Activated CD4-positive, alpha-beta T cell treated with anti-CD3 and anti-CD28 coated beads for 36 hours (primary cell): ENCODE results near the gene PEX7. TPM values are rescaled to one million over a fixed set of nuclear protein-coding genes. Genes with fewer than 3 reads are reported as not detected.

Experiments used
- ATAC-seq: fragments of 200-7000 bp; cut with Tn5 transposase; one replicate; pipeline ENCODE4 v1.10.0; 2021; ENCODE audit warnings: mild to moderate bottlenecking, moderate library complexity
- CTCF ChIA-PET: fragments of 350-600 bp; sonication (Branson Sonifier 250); formaldehyde crosslinking; loops from one replicate; lab custom pipeline; 2021; ENCODE audit warnings: antibody characterized with exemption; lab: Charles Lee
- POLR2A ChIA-PET: fragments of 350-600 bp; sonication (Branson Sonifier 250); formaldehyde crosslinking; loops from one replicate; lab custom pipeline; 2021; ENCODE audit warnings: antibody characterized with exemption, inconsistent platforms; lab: Charles Lee
- DNase-seq: peaks from one replicate; pipeline ENCODE4 v3.0.0-alpha.2; 2020
- H3K27ac Mint-ChIP-seq: one replicate; pipeline ENCODE4 v1.8.0; 2021; ENCODE audit warnings: mixed read lengths
- H3K27me3 Mint-ChIP-seq: one replicate; pipeline ENCODE4 v1.8.0; 2021; ENCODE audit warnings: mixed read lengths
- H3K36me3 Mint-ChIP-seq: one replicate; pipeline ENCODE4 v1.8.0; 2021; ENCODE audit warnings: low read depth, mixed read lengths
- H3K4me1 Mint-ChIP-seq: one replicate; pipeline ENCODE4 v1.8.0; 2021; ENCODE audit warnings: mixed read lengths
- H3K4me3 Mint-ChIP-seq: one replicate; pipeline ENCODE4 v1.8.0; 2021; ENCODE audit warnings: mild to moderate bottlenecking, moderate library complexity, mixed read lengths
- H3K9me3 Mint-ChIP-seq: one replicate; pipeline ENCODE4 v1.8.0; 2021; ENCODE audit warnings: low read depth, mixed read lengths
- intact Hi-C, 2 experiments: fragments of 100-400 bp; cut with DNase I in 1 of 2; cut with micrococcal nuclease in 1 of 2; formaldehyde crosslinking; loops; one replicate each; pipeline versions ENCODE4 v1.14.2 to v1.15.1; 2022 to 2024; cut with DNase I, micrococcal nuclease
- total RNA-seq, 2 experiments: library from RNA; stranded (reverse); gene quantifications; one replicate each; pipeline ENCODE4 v1.2.3, GENCODE V29; 2021

PEX7 gene
- total RNA-seq, 2 experiments from 2014 or later: 3.6 to 4.9 TPM

GRCh38 chr6:136790411-136791295, 31.7 kb upstream of the PEX7 start:
- Mint-ChIP-seq H3K27me3 (no peaks in the 10 kb centered on the region), H3K36me3 (peaks cover 3% of the 10 kb centered on the region), H3K9me3 (no peaks in the 10 kb centered on the region), H3K27ac (peak overlapping the region; percentile 81), H3K4me3 (peak overlapping the region; percentile 90), H3K4me1 (peaks cover 48% of the 10 kb centered on the region)
- no peak for ATAC-seq
- DNase-seq: no peak
- intact Hi-C loops: no loop called here
- POLR2A ChIA-PET: no interaction called here
- CTCF ChIA-PET: interaction anchor here (0.9 to 10.4 kb wide), 10 partner anchors 10 to 183 kb away, joined by 3 to 263 read pairs (median 8); partner anchors contain the start of gene PEX7

GRCh38 chr6:136791296-136792094, 30.9 kb upstream of the PEX7 start:
- Mint-ChIP-seq H3K27me3 (no peaks in the 10 kb centered on the region), H3K4me3 (peak overlapping the region; percentile 90), H3K9me3 (no peaks in the 10 kb centered on the region), H3K4me1 (peaks cover 44% of the 10 kb centered on the region), H3K27ac (peak overlapping the region; percentile 81), H3K36me3 (peaks cover 3% of the 10 kb centered on the region)
- CTCF ChIA-PET: interaction anchor here (0.7 to 10.4 kb wide), 44 partner anchors 8 to 502 kb away, joined by 3 to 263 read pairs (median 7); partner anchors contain the start of genes BCLAF1 and PEX7
- peak; percentile 71 for DNase-seq
- ATAC-seq: peak; percentile 24
- POLR2A ChIA-PET: interaction anchor here (0.7 to 1.6 kb wide), 8 partner anchors 20 to 503 kb away, joined by 3 to 13 read pairs (median 4); partner anchors contain the start of genes BCLAF1 and PEX7
- intact Hi-C loops: loop anchor here (1.0 to 2.0 kb wide), 7 partner anchors 31 to 503 kb away; partner anchors contain the start of genes BCLAF1 (in 2 of the 2) and PEX7 (in 2 of the 2)

- H3K4me3 Mint-ChIP-seq: peak overlapping the region; percentile 90
- ChIA-PET CTCF (interaction anchor here (0.7 to 10.4 kb wide), 54 partner anchors 8 to 502 kb away, joined by 3 to 263 read pairs (median 6); partner anchors contain the start of genes BCLAF1 and PEX7), POLR2A (interaction anchor here (0.7 to 1.6 kb wide), 9 partner anchors 20 to 504 kb away, joined by 3 to 13 read pairs (median 4); partner anchors contain the start of genes BCLAF1 and PEX7)
- ATAC-seq: no peak
- no peak overlapping the region for H3K27ac Mint-ChIP-seq
- no peaks in the 10 kb centered on the region for H3K9me3 Mint-ChIP-seq
- peaks cover 3% of the 10 kb centered on the region for H3K36me3 Mint-ChIP-seq
- DNase-seq: no peak
- no peaks in the 10 kb centered on the region for H3K27me3 Mint-ChIP-seq
- intact Hi-C loops: loop anchor here (1.0 to 2.0 kb wide), 7 partner anchors 30 to 503 kb away; partner anchors contain the start of genes BCLAF1 (in 2 of the 2) and PEX7 (in 2 of the 2)
- peaks cover 41% of the 10 kb centered on the region for H3K4me1 Mint-ChIP-seq
Measured at GRCh38 chr6:136792095-136792409, 30.3 kb upstream of the PEX7 start.

GRCh38 chr6:136792410-136793262, 29.8 kb upstream of the PEX7 start, which contains the start of gene MAP3K5:
Gene MAP3K5 (minus strand): TSS chr6:136792477. CDS start chr6:136792157, 320 bp downstream.
- Mint-ChIP-seq H3K27ac (peak within 1 kb of the TSS; percentile 93), H3K27me3 (no peaks in the 10 kb centered on the region), H3K9me3 (no peaks in the 10 kb centered on the region), H3K36me3 (peaks cover 3% of the 10 kb centered on the region), H3K4me3 (peak within 1 kb of the TSS; percentile 90), H3K4me1 (peaks cover 35% of the 10 kb centered on the region)
- ATAC-seq: peak; percentile 79
- DNase-seq: peak; percentile 97
- intact Hi-C loops: loop anchor here (1.0 to 2.0 kb wide), 12 partner anchors 30 to 504 kb away; partner anchors contain the start of genes BCLAF1 (in 2 of the 2), PEX7 (in 2 of the 2), MAP7 (in 1 of the 2) and SLC35D3 (in 1 of the 2)
- ChIA-PET CTCF (interaction anchor here (0.6 to 10.4 kb wide), 55 partner anchors 9 to 1011 kb away, joined by 3 to 263 read pairs (median 6); partner anchors contain the start of genes BCLAF1 and PEX7), POLR2A (interaction anchor here (0.7 to 1.6 kb wide), 9 partner anchors 21 to 504 kb away, joined by 3 to 13 read pairs (median 4); partner anchors contain the start of genes BCLAF1 and PEX7)

GRCh38 chr6:136793363-136793762, 29.0 kb upstream of the PEX7 start:
- Mint-ChIP-seq H3K4me3 (peak overlapping the region; percentile 90), H3K27me3 (no peaks in the 10 kb centered on the region), H3K4me1 (peaks cover 28% of the 10 kb centered on the region), H3K27ac (peak overlapping the region; percentile 93), H3K9me3 (no peaks in the 10 kb centered on the region), H3K36me3 (peaks cover 3% of the 10 kb centered on the region)
- intact Hi-C loops: loop anchor here (1.0 to 2.0 kb wide), 9 partner anchors 43 to 505 kb away; partner anchors contain the start of genes BCLAF1 (in 2 of the 2), MAP7 (in 1 of the 2) and SLC35D3 (in 1 of the 2)
- POLR2A ChIA-PET: no interaction called here
- ATAC-seq (no peak), DNase-seq (peak; percentile 44)
- CTCF ChIA-PET: interaction anchor here (1.5 to 10.4 kb wide), 11 partner anchors 30 to 503 kb away, joined by 4 to 263 read pairs (median 12); partner anchors contain the start of gene BCLAF1

GRCh38 chr6:136795386-136795785, 27.0 kb upstream of the PEX7 start:
- no peak overlapping the region for H3K27ac Mint-ChIP-seq
- ATAC-seq (no peak), DNase-seq (no peak)
- intact Hi-C loops: no loop called here
- peaks cover 15% of the 10 kb centered on the region for H3K4me1 Mint-ChIP-seq
- ChIA-PET CTCF (interaction anchor here (1.0 to 2.8 kb wide), 3 partner anchors 29 to 187 kb away, joined by 3 to 39 read pairs (median 3); no protein-coding TSS in a partner anchor), POLR2A (interaction anchor here (0.8 kb wide), 1 partner anchor 9 kb away, joined by 4 read pairs; no protein-coding TSS in a partner anchor)
- no peaks in the 10 kb centered on the region for H3K9me3 Mint-ChIP-seq
- H3K36me3 Mint-ChIP-seq: no peaks in the 10 kb centered on the region
- no peaks in the 10 kb centered on the region for H3K27me3 Mint-ChIP-seq
- no peak overlapping the region for H3K4me3 Mint-ChIP-seq

- CTCF ChIA-PET: interaction anchor here (1.3 to 2.8 kb wide), 2 partner anchors 151 to 188 kb away, joined by 3 to 39 read pairs; no protein-coding TSS in a partner anchor
- no peak for DNase-seq
- ATAC-seq: no peak
- intact Hi-C loops: no loop called here
- no peaks in the 10 kb centered on the region for H3K9me3 Mint-ChIP-seq
- no peaks in the 10 kb centered on the region for H3K27me3 Mint-ChIP-seq
- POLR2A ChIA-PET: interaction anchor here (0.8 kb wide), 1 partner anchor 9 kb away, joined by 4 read pairs; no protein-coding TSS in a partner anchor
- no peak overlapping the region for H3K27ac Mint-ChIP-seq
- H3K4me1 Mint-ChIP-seq: peaks cover 10% of the 10 kb centered on the region
- no peaks in the 10 kb centered on the region for H3K36me3 Mint-ChIP-seq
- no peak overlapping the region for H3K4me3 Mint-ChIP-seq
Measured at GRCh38 chr6:136795996-136796395, 26.4 kb upstream of the PEX7 start.

GRCh38 chr6:136798044-136798443, 24.3 kb upstream of the PEX7 start:
- H3K36me3 Mint-ChIP-seq: no peaks in the 10 kb centered on the region
- ChIA-PET POLR2A (no interaction called here), CTCF (interaction anchor here (0.8 to 2.7 kb wide), 3 partner anchors 26 to 154 kb away, joined by 3 to 20 read pairs (median 3); no protein-coding TSS in a partner anchor)
- DNase-seq (no peak), ATAC-seq (no peak)
- intact Hi-C loops: no loop called here
- H3K27ac Mint-ChIP-seq: no peak overlapping the region
- H3K9me3 Mint-ChIP-seq: no peaks in the 10 kb centered on the region
- H3K27me3 Mint-ChIP-seq: peaks cover 2% of the 10 kb centered on the region
- H3K4me3 Mint-ChIP-seq: no peak overlapping the region
- peaks cover 5% of the 10 kb centered on the region for H3K4me1 Mint-ChIP-seq

GRCh38 chr6:136801581-136801980, 20.8 kb upstream of the PEX7 start:
- no peaks in the 10 kb centered on the region for H3K9me3 Mint-ChIP-seq

More at GRCh38 chr6:136801581-136801980, 20.8 kb upstream of the PEX7 start:
- no peaks in the 10 kb centered on the region for H3K4me1 Mint-ChIP-seq
- POLR2A ChIA-PET: no interaction called here
- H3K4me3 Mint-ChIP-seq: no peak overlapping the region
- H3K27me3 Mint-ChIP-seq: peaks cover 2% of the 10 kb centered on the region
- intact Hi-C loops: no loop called here
- H3K27ac Mint-ChIP-seq: no peak overlapping the region
- H3K36me3 Mint-ChIP-seq: no peaks in the 10 kb centered on the region
- CTCF ChIA-PET: interaction anchor here (0.7 to 1.7 kb wide), 5 partner anchors 9 to 158 kb away, joined by 3 to 6 read pairs (median 4); partner anchors contain the start of gene MAP3K5
- ATAC-seq (no peak), DNase-seq (no peak)
